HCT116 (cell line): ENCODE results near the gene GRIN3A. TPM values are rescaled to one million over a fixed set of nuclear protein-coding genes. Genes with fewer than 3 reads are reported as not detected.

Experiments used
- ATAC-seq: fragments of 200-7000 bp; cut with Tn5 transposase; 2 replicates; pipeline ENCODE4 v1.9.1; 2020; ENCODE audit warnings: mild to moderate bottlenecking, moderate library complexity
- BruUV-seq: library from RNA; stranded (reverse); fragments of 400-500 nt; replicated peaks from 2 replicates; lab custom pipeline; 2021; lab: Mats Ljungman, UMichigan
- CTCF ChIA-PET: fragments of 300-600 bp; sonication (Branson Sonifier 250); formaldehyde crosslinking; loops from one replicate; lab custom pipeline; 2021; ENCODE audit warnings: antibody characterized with exemption; lab: Charles Lee
- POLR2A ChIA-PET: fragments of 300-600, 350-600 bp; sonication (Branson Sonifier 250); formaldehyde crosslinking; loops from one replicate; lab custom pipeline; 2021; ENCODE audit warnings: antibody characterized with exemption; lab: Charles Lee
- RAD21 ChIA-PET, 2 experiments: fragments of 300-600 bp; sonication (Branson Sonifier 250); formaldehyde crosslinking; loops; one replicate each; lab custom pipeline; 2023; ENCODE audit warnings: low total read pairs in 2 of 2; ENCODE audit not compliant: uncharacterized antibody in 2 of 2, unreplicated experiment in 2 of 2, low non-redundant PET in 1 of 2; lab: Charles Lee
- DNase-seq: peaks from one replicate; pipeline ENCODE4 v3.0.0-alpha.2; 2010; ENCODE audit warnings: low read depth, low spot score
- H2AFZ ChIP-seq: fragments of 200-600 bp; shearing (Covaris generic), sonication (generic); 2 replicates; pipeline ENCODE4 v1.6.1; 2017; ENCODE audit warnings: low read depth, mixed run types, mixed read lengths, antibody characterized with exemption, low read length; ENCODE audit not compliant: poor library complexity, severe bottlenecking
- H3K27ac ChIP-seq: 2 replicates; pipeline ENCODE4 v1.5.1; 2012; ENCODE audit warnings: low read depth, low read length
- H3K27me3 ChIP-seq: fragments of 200-600 bp; sonication (generic); 2 replicates; pipeline ENCODE4 v1.6.1; 2016; ENCODE audit warnings: mixed run types, low read length, mixed read lengths; ENCODE audit not compliant: insufficient read depth
- H3K36me3 ChIP-seq, 2 experiments: fragments of 200-500 bp in 1 of 2; fragments of 200-600 bp in 1 of 2; sonication (Bioruptor generic) in 1 of 2; sonication (generic) in 1 of 2; 2 replicates each; pipeline versions ENCODE4 v1.5.1 to v1.6.1; 2014 to 2016; ENCODE audit warnings: low read length in 2 of 2, inconsistent platforms in 1 of 2, mixed read lengths in 1 of 2, mixed run types in 1 of 2; ENCODE audit not compliant: insufficient read depth in 2 of 2, control insufficient read depth in 1 of 2
- H3K4me1 ChIP-seq, 2 experiments: fragments of 200-600 bp in 1 of 2; sonication (generic) in 1 of 2; 2 replicates each; pipeline versions ENCODE4 v1.5.1 to v1.6.1; 2012 to 2017; ENCODE audit warnings: low read length in 2 of 2, inconsistent platforms in 1 of 2, mild to moderate bottlenecking in 1 of 2, mixed read lengths in 1 of 2, mixed run types in 1 of 2, moderate library complexity in 1 of 2; ENCODE audit not compliant: insufficient read depth in 2 of 2, control insufficient read depth in 1 of 2
- H3K4me2 ChIP-seq: fragments of 200-600 bp; sonication (generic); 2 replicates; pipeline ENCODE4 v1.6.1; 2017; ENCODE audit warnings: mixed run types, low read length, mixed read lengths
- H3K4me3 ChIP-seq, 2 experiments: fragments of 200-600 bp in 1 of 2; sonication (generic) in 1 of 2; replicated peaks in 1 of 2; 2 replicates each; pipeline ENCODE4 v1.5.1; 2011 to 2016; ENCODE audit warnings: low read length in 2 of 2, control low read depth in 1 of 2, low read depth in 1 of 2, mild to moderate bottlenecking in 1 of 2, mixed read lengths in 1 of 2, mixed run types in 1 of 2
- H3K79me2 ChIP-seq: fragments of 200-600 bp; sonication (generic); 2 replicates; pipeline ENCODE4 v1.6.1; 2017; ENCODE audit warnings: mild to moderate bottlenecking, mixed run types, low read length, moderate library complexity, mixed read lengths; ENCODE audit not compliant: insufficient read depth
- H3K9ac ChIP-seq: fragments of 200-600 bp; sonication (generic); 2 replicates; pipeline ENCODE4 v1.6.1; 2016; ENCODE audit warnings: low read length, mixed read lengths
- H3K9me2 ChIP-seq: fragments of 200-600 bp; sonication (generic), shearing (Covaris generic); 2 replicates; pipeline ENCODE4 v1.6.1; 2017; ENCODE audit warnings: mixed run types, mild to moderate bottlenecking, moderate library complexity; ENCODE audit not compliant: insufficient read depth
- H3K9me3 ChIP-seq, 2 experiments: fragments of 200-500 bp in 1 of 2; fragments of 200-600 bp in 1 of 2; sonication (Bioruptor generic) in 1 of 2; sonication (generic) in 1 of 2; 2 replicates each; pipeline ENCODE4 v1.6.1; 2014 to 2017; ENCODE audit warnings: low read length in 2 of 2, mixed read lengths in 2 of 2, inconsistent platforms in 1 of 2, low read depth in 1 of 2, mild to moderate bottlenecking in 1 of 2, mixed run types in 1 of 2, moderate library complexity in 1 of 2; ENCODE audit not compliant: control insufficient read depth in 1 of 2, insufficient read depth in 1 of 2
- H4K20me1 ChIP-seq: fragments of 200-600 bp; sonication (generic), shearing (Covaris generic); 2 replicates; pipeline ENCODE4 v1.6.1; 2017; ENCODE audit warnings: mixed run types, mild to moderate bottlenecking, moderate library complexity; ENCODE audit not compliant: insufficient read depth
- ATF3 ChIP-seq: IDR thresholded peaks from 2 replicates; pipeline ENCODE4 v1.6.1; 2012
- CBX3 ChIP-seq: IDR thresholded peaks from 2 replicates; pipeline ENCODE4 v1.6.1; 2012; ENCODE audit warnings: low read depth
- CEBPB ChIP-seq: IDR thresholded peaks from 2 replicates; pipeline ENCODE4 v1.6.1; 2012; ENCODE audit warnings: low read depth
- CTCF ChIP-seq, 3 experiments: fragments of 200-600 bp in 1 of 3; sonication (generic) in 1 of 3; IDR thresholded peaks in 2 of 3; conservative IDR thresholded peaks in 1 of 3; 2 replicates each; pipeline ENCODE4 v1.5.1; 2012 to 2017; ENCODE audit warnings: low read depth in 2 of 3, low read length in 2 of 3, antibody characterized with exemption in 1 of 3, borderline replicate concordance in 1 of 3, control low read depth in 1 of 3, mild to moderate bottlenecking in 1 of 3, mixed read lengths in 1 of 3, mixed run types in 1 of 3, moderate library complexity in 1 of 3; ENCODE audit not compliant: insufficient read depth in 1 of 3
- EGR1 ChIP-seq: IDR thresholded peaks from 2 replicates; pipeline ENCODE4 v1.6.1; 2012; ENCODE audit warnings: low read depth
- ELF1 ChIP-seq: IDR thresholded peaks from 2 replicates; pipeline ENCODE4 v1.6.1; 2012; ENCODE audit warnings: low read depth, borderline replicate concordance
- EZH2 ChIP-seq: fragments of 200-600 bp; sonication (generic); IDR thresholded peaks from 2 replicates; pipeline ENCODE4 v1.6.1; 2017; ENCODE audit warnings: antibody characterized with exemption, mixed run types
- FOSL1 ChIP-seq: IDR thresholded peaks from 2 replicates; pipeline ENCODE4 v1.6.1; 2012; ENCODE audit warnings: low read depth
- JUND ChIP-seq: IDR thresholded peaks from 2 replicates; pipeline ENCODE4 v1.6.1; 2012
- MAX ChIP-seq: IDR thresholded peaks from 2 replicates; pipeline ENCODE4 v1.6.1; 2012
- RAD21 ChIP-seq: IDR thresholded peaks from 2 replicates; pipeline ENCODE4 v1.6.1; 2012; ENCODE audit warnings: low read depth, mild to moderate bottlenecking
- REST ChIP-seq: IDR thresholded peaks from 2 replicates; pipeline ENCODE4 v1.6.1; 2012; ENCODE audit warnings: low read depth
- SIN3A ChIP-seq: IDR thresholded peaks from 2 replicates; pipeline ENCODE4 v1.6.1; 2012; ENCODE audit warnings: low read depth
- SP1 ChIP-seq: IDR thresholded peaks from 2 replicates; pipeline ENCODE4 v1.6.1; 2012; ENCODE audit warnings: low read depth
- TCF7L2 ChIP-seq: IDR thresholded peaks from 2 replicates; pipeline ENCODE4 v1.7.0; 2011; ENCODE audit warnings: borderline replicate concordance, inconsistent platforms; ENCODE audit not compliant: insufficient read depth, insufficient read length; ENCODE audit errors: extremely low read depth
- YY1 ChIP-seq: IDR thresholded peaks from 2 replicates; pipeline ENCODE4 v1.6.1; 2011; ENCODE audit warnings: low read length, low read depth, moderate library complexity, mild to moderate bottlenecking; ENCODE audit not compliant: insufficient replicate concordance; ENCODE audit errors: extremely low read depth
- ZFX ChIP-seq: fragments of 450-650 bp; IDR thresholded peaks from 2 replicates; pipeline ENCODE4 v1.6.1; 2017
- ZNF274 ChIP-seq: fragments of 200-500 bp; sonication (Bioruptor generic); IDR thresholded peaks from 2 replicates; pipeline ENCODE4 v1.6.1; 2014; ENCODE audit warnings: mild to moderate bottlenecking, low read depth, low read length, inconsistent platforms
- intact Hi-C: fragments of 100-400 bp; cut with micrococcal nuclease; formaldehyde crosslinking; loops from 2 replicates; pipeline ENCODE4 v1.10.0; 2022
- total RNA-seq: library from RNA; stranded (reverse); gene quantifications from one replicate; pipeline ENCODE4 v1.2.1, GENCODE V29; 2021; ENCODE audit not compliant: unreplicated experiment
- TF ChIP-seq, protein P1 (sequence below): IDR thresholded peaks from 2 replicates; pipeline ENCODE4 v1.6.1; 2011; ENCODE audit warnings: mild to moderate bottlenecking, low read length, moderate library complexity; ENCODE audit not compliant: insufficient replicate concordance; ENCODE audit errors: extremely low read depth

The GRIN3A gene
- total RNA-seq, 1 experiment from 2014 or later = not detected

DNA sequence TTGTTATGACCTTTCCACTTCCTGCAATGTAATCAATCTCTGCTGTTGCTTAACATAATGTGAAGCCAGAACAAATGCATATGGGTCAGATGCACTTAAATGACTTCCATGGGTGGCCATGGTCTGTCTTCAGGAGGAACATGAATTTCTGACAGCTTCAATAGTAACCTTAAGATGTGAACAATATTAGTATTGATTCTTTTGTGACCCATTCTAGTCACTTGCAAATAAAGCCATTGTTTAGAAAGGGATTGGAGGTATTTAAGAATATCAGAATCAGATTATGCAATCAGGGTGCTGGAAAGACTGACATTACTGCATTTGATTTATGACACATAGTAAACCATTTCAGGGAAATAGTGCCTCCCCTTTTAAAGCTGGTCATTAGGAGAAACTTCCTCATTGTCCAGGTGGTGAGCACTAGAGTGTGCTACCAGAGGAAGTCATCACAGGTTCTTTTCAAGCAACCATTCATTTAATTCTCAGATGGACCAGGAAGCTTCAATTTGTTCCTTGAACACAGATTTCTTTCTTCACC, 32.1 kb downstream of the GRIN3A start:
- Histone ChIP-seq H3K79me2 (no peaks in the 10 kb centered on the region), H3K4me2 (no peak overlapping the region), H2AFZ (no peak overlapping the region), H3K4me1 (peaks cover 0 to 4% of the 10 kb centered on the region in 2 experiments; a peak in 1 of 4 replicates), H3K9me3 (no peaks in the 10 kb centered on the region), H4K20me1 (no peaks in the 10 kb centered on the region), H3K36me3 (no peaks in the 10 kb centered on the region), H3K9ac (no peak overlapping the region), H3K4me3 (no peak overlapping the region), H3K27me3 (peaks cover 26% of the 10 kb centered on the region), H3K9me2 (no peaks in the 10 kb centered on the region), H3K27ac (no peak overlapping the region)
- RAD21 ChIA-PET = no interaction called here
- intact Hi-C loops = loop anchor here (5.0 kb wide), 1 partner anchor 104 kb away; no protein-coding TSS in a partner anchor
- DNase-seq (no peak), ATAC-seq (no peak)
- CTCF ChIA-PET = no interaction called here
- TF ChIP-seq REST (no peak), JUND (no peak), EZH2 (no peak), ELF1 (no peak), TCF7L2 (no peak), CTCF (IDR thresholded peaks at IDR 0.05 in 2 of 3, conservative IDR thresholded peaks at IDR 0.05 in 1 of 3; ENCODE audit: borderline replicate concordance in 1 of 3, insufficient read depth in 1 of 3, low read depth in 2 of 3, low read length in 2 of 3) (no peak), FOSL1 (no peak), ZNF274 (no peak), MAX (no peak), ATF3 (no peak), SP1 (no peak), ZFX (no peak), EGR1 (no peak), CBX3 (no peak), SIN3A (no peak), RAD21 (no peak), CEBPB (no peak), YY1 (no peak)
- TF ChIP-seq, protein P1, sequence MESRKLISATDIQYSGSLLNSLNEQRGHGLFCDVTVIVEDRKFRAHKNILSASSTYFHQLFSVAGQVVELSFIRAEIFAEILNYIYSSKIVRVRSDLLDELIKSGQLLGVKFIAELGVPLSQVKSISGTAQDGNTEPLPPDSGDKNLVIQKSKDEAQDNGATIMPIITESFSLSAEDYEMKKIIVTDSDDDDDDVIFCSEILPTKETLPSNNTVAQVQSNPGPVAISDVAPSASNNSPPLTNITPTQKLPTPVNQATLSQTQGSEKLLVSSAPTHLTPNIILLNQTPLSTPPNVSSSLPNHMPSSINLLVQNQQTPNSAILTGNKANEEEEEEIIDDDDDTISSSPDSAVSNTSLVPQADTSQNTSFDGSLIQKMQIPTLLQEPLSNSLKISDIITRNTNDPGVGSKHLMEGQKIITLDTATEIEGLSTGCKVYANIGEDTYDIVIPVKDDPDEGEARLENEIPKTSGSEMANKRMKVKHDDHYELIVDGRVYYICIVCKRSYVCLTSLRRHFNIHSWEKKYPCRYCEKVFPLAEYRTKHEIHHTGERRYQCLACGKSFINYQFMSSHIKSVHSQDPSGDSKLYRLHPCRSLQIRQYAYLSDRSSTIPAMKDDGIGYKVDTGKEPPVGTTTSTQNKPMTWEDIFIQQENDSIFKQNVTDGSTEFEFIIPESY = no peak
- BruUV-seq = no TSS peak
- POLR2A ChIA-PET = no interaction called here
